ENCODE results near the gene FFAR2.

The FFAR2 gene

GRCh38 chr19:35407619-35408018, 40.4 kb upstream of the FFAR2 start:
- Histone ChIP-seq H3K4me3 (no peak overlapping the region), H3K27ac (no peak overlapping the region), H3K36me3 (ENCODE audit: insufficient read depth, low read length) (no peaks in the 10 kb centered on the region), H3K9me3 (ENCODE audit: low read depth, low read length) (no peaks in the 10 kb centered on the region), H3K9ac (ENCODE audit: insufficient read length) (no peak overlapping the region)
- no peak for DNase-seq (ENCODE audit: low read depth, low spot score)
- TF ChIP-seq FOXP2 (optimal IDR thresholded peaks at IDR 0.05; ENCODE audit: control extremely low read depth, extremely low read length, insufficient read depth) (no peak), POLR2AphosphoS5 (IDR thresholded peaks at IDR 0.05; ENCODE audit: borderline replicate concordance, low read depth, low read length) (no peak), EZH2 (IDR thresholded peaks at IDR 0.05) (no peak)

DNA sequence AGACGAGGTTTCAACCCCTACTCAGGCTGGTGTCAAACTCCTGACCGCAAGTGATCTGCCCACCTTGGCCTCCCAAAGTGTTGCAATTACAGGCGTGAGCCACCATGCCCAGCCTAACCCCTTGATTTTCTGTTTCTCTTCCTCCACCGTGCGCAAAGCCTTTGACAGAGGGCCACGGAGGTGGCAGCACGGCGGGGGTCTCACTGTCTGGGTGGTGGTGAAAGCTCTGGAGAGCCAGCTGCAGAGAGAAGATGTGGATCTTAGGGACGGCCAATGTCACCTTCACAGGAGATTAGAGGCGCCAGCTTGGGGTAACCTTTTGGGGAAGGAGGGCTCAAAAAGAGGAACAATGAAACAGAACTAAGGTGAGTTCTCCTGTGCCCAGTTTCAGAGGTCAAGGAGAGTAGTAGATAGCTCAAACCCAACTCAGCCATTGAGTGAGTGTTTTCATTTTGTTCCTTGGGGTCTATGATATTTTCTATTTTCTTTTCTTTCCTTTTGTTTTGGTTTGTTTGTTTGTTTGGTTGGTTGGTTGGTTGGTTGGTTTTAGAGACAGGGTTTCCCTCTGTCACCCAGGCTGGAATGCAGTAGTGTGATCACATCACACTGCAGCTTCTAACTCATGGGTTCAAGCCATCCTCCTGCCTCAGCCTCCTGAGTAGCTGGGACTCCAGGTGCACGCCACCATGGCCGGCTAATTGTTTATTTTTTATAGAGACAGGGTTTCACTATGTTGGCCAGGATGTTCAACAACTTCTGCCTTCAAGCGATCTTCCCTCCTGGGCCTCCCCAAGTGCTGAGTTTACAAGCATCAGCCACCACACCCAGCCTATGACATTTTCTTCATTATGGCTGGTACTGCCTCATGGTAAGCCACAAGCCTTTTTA, 39.5 kb upstream of the FFAR2 start:
- Histone ChIP-seq H3K36me3 (ENCODE audit: insufficient read depth, low read length) (no peaks in the 10 kb centered on the region), H3K27ac (no peak overlapping the region), H3K4me3 (no peak overlapping the region), H3K9me3 (ENCODE audit: low read depth, low read length) (no peaks in the 10 kb centered on the region), H3K9ac (ENCODE audit: insufficient read length) (no peak overlapping the region)
- TF ChIP-seq POLR2AphosphoS5 (IDR thresholded peaks at IDR 0.05; ENCODE audit: borderline replicate concordance, low read depth, low read length) (no peak), FOXP2 (optimal IDR thresholded peaks at IDR 0.05; ENCODE audit: control extremely low read depth, extremely low read length, insufficient read depth) (no peak), EZH2 (IDR thresholded peaks at IDR 0.05) (no peak)
- no peak for DNase-seq (ENCODE audit: low read depth, low spot score)

GRCh38 chr19:35409191-35409590, 38.9 kb upstream of the FFAR2 start:
- no peaks in the 10 kb centered on the region for H3K9me3 ChIP-seq (ENCODE audit: low read depth, low read length)
- no peak overlapping the region for H3K27ac ChIP-seq
- no peak overlapping the region for H3K9ac ChIP-seq (ENCODE audit: insufficient read length)
- no peak for DNase-seq (ENCODE audit: low read depth, low spot score)
- TF ChIP-seq EZH2 (IDR thresholded peaks at IDR 0.05) (no peak), POLR2AphosphoS5 (IDR thresholded peaks at IDR 0.05; ENCODE audit: borderline replicate concordance, low read depth, low read length) (no peak)
- no peaks in the 10 kb centered on the region for H3K36me3 ChIP-seq (ENCODE audit: insufficient read depth, low read length)
- no peak overlapping the region for H3K4me3 ChIP-seq

- no peaks in the 10 kb centered on the region for H3K36me3 ChIP-seq (ENCODE audit: insufficient read depth, low read length)
- no peak overlapping the region for H3K4me3 ChIP-seq
- no peak overlapping the region for H3K27ac ChIP-seq
- TF ChIP-seq EZH2 (IDR thresholded peaks at IDR 0.05) (no peak), POLR2AphosphoS5 (IDR thresholded peaks at IDR 0.05; ENCODE audit: borderline replicate concordance, low read depth, low read length) (no peak), FOXP2 (optimal IDR thresholded peaks at IDR 0.05; ENCODE audit: control extremely low read depth, extremely low read length, insufficient read depth) (no peak)
- no peaks in the 10 kb centered on the region for H3K9me3 ChIP-seq (ENCODE audit: low read depth, low read length)
- no peak for DNase-seq (ENCODE audit: low read depth, low spot score)
- no peak overlapping the region for H3K9ac ChIP-seq (ENCODE audit: insufficient read length)
These were observed 37.6 kb upstream of the FFAR2 start for GRCh38 chr19:35410487-35410886.

DNA sequence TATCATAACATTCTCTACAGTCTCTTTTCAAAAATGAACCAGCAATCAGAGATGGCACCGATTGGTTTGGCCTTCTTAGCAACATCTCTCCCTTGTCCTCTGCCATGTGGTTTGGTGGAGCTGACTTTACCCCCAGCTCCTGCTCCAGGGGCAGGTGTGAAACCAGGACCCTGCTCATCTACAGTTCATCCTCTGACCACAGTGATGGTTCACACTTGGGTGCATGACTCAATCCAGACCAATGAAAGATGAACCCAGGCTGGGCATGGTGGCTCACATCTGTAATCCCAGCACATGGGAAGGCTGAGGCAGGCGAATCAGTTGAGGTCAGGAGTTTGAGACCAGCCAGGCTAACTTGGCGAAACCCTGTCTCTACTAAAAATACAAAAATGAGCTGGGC, 33.6 kb upstream of the FFAR2 start:
- Histone ChIP-seq H3K27ac (no peak overlapping the region), H3K4me3 (no peak overlapping the region), H3K9ac (ENCODE audit: insufficient read length) (no peak overlapping the region), H3K36me3 (ENCODE audit: insufficient read depth, low read length) (no peaks in the 10 kb centered on the region), H3K9me3 (ENCODE audit: low read depth, low read length) (no peaks in the 10 kb centered on the region)
- no peak for TF ChIP-seq FOXP2 (optimal IDR thresholded peaks at IDR 0.05; ENCODE audit: control extremely low read depth, extremely low read length, insufficient read depth)
- no peak for TF ChIP-seq EZH2 (IDR thresholded peaks at IDR 0.05)
- no peak for TF ChIP-seq POLR2AphosphoS5 (IDR thresholded peaks at IDR 0.05; ENCODE audit: borderline replicate concordance, low read depth, low read length)
- DNase-seq (ENCODE audit: low read depth, low spot score): no peak

DNA sequence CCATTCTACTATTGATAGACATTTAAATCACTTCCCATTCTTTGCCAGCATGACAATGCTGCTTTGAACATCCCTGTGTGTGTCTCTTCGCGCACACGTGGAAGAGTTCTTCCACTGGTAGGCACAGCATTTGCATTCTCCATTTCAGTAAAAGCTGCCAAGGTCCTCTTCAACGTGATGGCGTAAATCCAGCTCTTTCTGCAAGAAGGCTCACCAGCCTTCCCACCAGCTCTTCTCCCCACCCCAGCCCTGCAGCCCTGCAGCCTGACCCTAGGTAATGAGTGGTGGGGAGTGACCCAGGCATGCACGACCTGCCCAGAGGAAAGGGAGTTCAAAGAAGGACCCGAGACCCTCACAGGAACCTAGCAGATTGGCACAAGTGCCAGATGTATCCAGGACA, 31.7 kb upstream of the FFAR2 start:
- DNase-seq (ENCODE audit: low read depth, low spot score): no peak
- TF ChIP-seq POLR2AphosphoS5 (IDR thresholded peaks at IDR 0.05; ENCODE audit: borderline replicate concordance, low read depth, low read length) (no peak), FOXP2 (optimal IDR thresholded peaks at IDR 0.05; ENCODE audit: control extremely low read depth, extremely low read length, insufficient read depth) (no peak)
- H3K4me3 ChIP-seq: no peak overlapping the region

GRCh38 chr19:35417278-35417677, 30.8 kb upstream of the FFAR2 start:
- H3K4me3 ChIP-seq: no peak overlapping the region
- H3K9me3 ChIP-seq (ENCODE audit: low read depth, low read length): no peaks in the 10 kb centered on the region
- no peaks in the 10 kb centered on the region for H3K36me3 ChIP-seq (ENCODE audit: insufficient read depth, low read length)
- no peak overlapping the region for H3K27ac ChIP-seq
- H3K9ac ChIP-seq (ENCODE audit: insufficient read length): no peak overlapping the region
- TF ChIP-seq POLR2AphosphoS5 (IDR thresholded peaks at IDR 0.05; ENCODE audit: borderline replicate concordance, low read depth, low read length) (no peak), EZH2 (IDR thresholded peaks at IDR 0.05) (no peak), FOXP2 (optimal IDR thresholded peaks at IDR 0.05; ENCODE audit: control extremely low read depth, extremely low read length, insufficient read depth) (no peak)
- no peak for DNase-seq (ENCODE audit: low read depth, low spot score)

More for the DNA sequence above, 31.7 kb upstream of the FFAR2 start:
- Histone ChIP-seq H3K9ac (ENCODE audit: insufficient read length) (no peak overlapping the region), H3K36me3 (ENCODE audit: insufficient read depth, low read length) (no peaks in the 10 kb centered on the region), H3K9me3 (ENCODE audit: low read depth, low read length) (no peaks in the 10 kb centered on the region), H3K27ac (no peak overlapping the region)

- no peak overlapping the region for H3K9ac ChIP-seq (ENCODE audit: insufficient read length)
- no peak for TF ChIP-seq POLR2AphosphoS5 (IDR thresholded peaks at IDR 0.05; ENCODE audit: borderline replicate concordance, low read depth, low read length)
- TF ChIP-seq FOXP2 (optimal IDR thresholded peaks at IDR 0.05; ENCODE audit: control extremely low read depth, extremely low read length, insufficient read depth): no peak
- no peaks in the 10 kb centered on the region for H3K36me3 ChIP-seq (ENCODE audit: insufficient read depth, low read length)
- H3K27ac ChIP-seq: no peak overlapping the region
- no peaks in the 10 kb centered on the region for H3K9me3 ChIP-seq (ENCODE audit: low read depth, low read length)
- H3K4me3 ChIP-seq: no peak overlapping the region
- DNase-seq (ENCODE audit: low read depth, low spot score): no peak
These were observed 30.1 kb upstream of the FFAR2 start for GRCh38 chr19:35417713-35418534.

Measured in SK-N-MC (cell line).